22Rv1 (cell line): Measurements from ENCODE around the gene FBXL7.

ENCODE experiments used
- CTCF ChIP-seq: fragments of 450-650 bp; IDR thresholded peaks from 2 replicates; pipeline ENCODE4 v1.5.1; 2017; ENCODE audit warnings: mild to moderate bottlenecking
- ZFX ChIP-seq: fragments of 450-650 bp; IDR thresholded peaks from 2 replicates; pipeline ENCODE4 v1.6.1; 2017; ENCODE audit warnings: antibody characterized with exemption, borderline replicate concordance

- TF ChIP-seq CTCF (no peak), ZFX (no peak)
Observed at GRCh38 chr5:15983392-15983791, 483.4 kb downstream of the FBXL7 start.
